Erythroblast (primary cell): Measurements from ENCODE around the gene SNX1.

Experiments
- GATA1 ChIP-seq: IDR thresholded peaks from 2 replicates; pipeline ENCODE4 v1.6.1; 2011; ENCODE audit warnings: low read depth, mild to moderate bottlenecking, control low read depth, low read length, moderate library complexity
- POLR2A ChIP-seq: IDR thresholded peaks from 2 replicates; pipeline ENCODE4 v1.6.1; 2011; ENCODE audit warnings: mild to moderate bottlenecking, low read length

DNA sequence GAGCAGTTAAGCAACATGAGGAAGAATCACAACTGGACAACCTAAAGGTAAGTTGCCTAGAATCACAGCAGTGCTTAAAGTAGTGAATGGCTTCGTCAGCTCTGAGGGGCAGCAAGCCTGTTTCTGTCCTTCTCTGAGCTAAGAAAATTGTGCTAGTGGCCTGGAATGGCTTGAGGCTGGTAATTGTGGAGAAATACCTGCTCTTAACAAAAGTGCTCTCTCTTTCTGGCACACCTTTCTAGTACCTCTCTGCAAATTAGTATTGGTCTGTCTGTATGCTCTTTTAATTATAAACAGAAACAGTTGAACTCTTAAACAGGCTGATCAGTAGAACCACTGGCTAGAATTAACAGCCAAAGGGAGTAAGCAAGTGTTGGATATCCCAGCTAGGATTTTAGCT, 11.6 kb downstream of the SNX1 start:
- TF ChIP-seq POLR2A, result no peak
- TF ChIP-seq GATA1, result no peak
